HG02852 (cell line): Measurements from ENCODE around the gene ADCYAP1.

ENCODE experiments used
- ATAC-seq: cut with Tn5 transposase; IDR thresholded peaks from one replicate; pipeline ENCODE4 v1.9.1; 2021; ENCODE audit warnings: mild to moderate bottlenecking, moderate library complexity; ENCODE audit not compliant: unreplicated experiment

ADCYAP1 gene

DNA sequence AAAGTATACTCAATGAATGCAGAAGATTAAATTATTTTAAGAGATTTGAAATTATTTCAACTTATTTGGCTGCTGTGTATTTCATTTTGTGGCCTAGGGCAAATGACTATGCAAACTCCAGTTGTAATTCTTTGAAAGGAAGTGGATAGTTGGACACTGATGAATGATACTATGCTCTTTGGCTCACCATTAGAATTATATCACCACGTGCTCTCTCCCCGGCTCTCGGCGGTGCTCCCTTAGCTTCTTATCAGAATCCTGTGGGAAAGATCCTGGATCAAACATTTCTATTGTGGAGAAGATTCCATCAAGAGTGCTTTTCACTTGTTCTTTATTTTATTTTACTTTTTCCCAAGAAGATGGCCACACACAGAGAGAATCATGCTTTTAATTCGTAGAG is 55.2 kb downstream of the ADCYAP1 start:
- ATAC-seq = no peak
